Endothelial cell of umbilical vein (primary cell): ENCODE data around the gene TUBB4A. TPM values are rescaled to one million over a fixed set of nuclear protein-coding genes. Genes with fewer than 3 reads are reported as not detected.

Experiments used
- BruUV-seq: library from RNA; stranded (reverse); fragments of 400-500 nt; replicated peaks from 2 replicates; lab custom pipeline; 2021; lab: Mats Ljungman, UMichigan
- CTCF ChIA-PET: fragments of 300-600, 350-600 bp; sonication (Branson Sonifier 250); formaldehyde crosslinking; loops from one replicate; lab custom pipeline; 2021; ENCODE audit warnings: antibody characterized with exemption, inconsistent platforms; lab: Charles Lee
- POLR2A ChIA-PET: fragments of 300-600, 350-600 bp; sonication (Branson Sonifier 250); formaldehyde crosslinking; loops from one replicate; lab custom pipeline; 2021; ENCODE audit warnings: antibody characterized with exemption, inconsistent platforms; lab: Charles Lee
- DNase-seq: peaks from one replicate; pipeline ENCODE4 v3.0.0-alpha.2; 2011; ENCODE audit warnings: low read depth, low spot score
- FAIRE-seq: peaks from 2 replicates; lab custom pipeline; 2011; peaks lifted over from hg19 to GRCh38; lab: Jason Lieb, UNC
- H2AFZ ChIP-seq: 2 replicates; pipeline ENCODE4 v1.6.0; 2012; ENCODE audit warnings: low read depth, low read length, control low read depth, inconsistent platforms
- H3K27ac ChIP-seq: 2 replicates; pipeline ENCODE4 v1.5.1; 2011; ENCODE audit warnings: low read depth, mild to moderate bottlenecking, control low read depth, low read length, moderate library complexity; ENCODE audit not compliant: insufficient read depth
- H3K27me3 ChIP-seq, 2 experiments: 2 replicates each; pipeline versions ENCODE4 v1.6.0 to v1.6.1; 2011; ENCODE audit warnings: low read length in 2 of 2, mixed read lengths in 1 of 2; ENCODE audit not compliant: control insufficient read depth in 2 of 2, insufficient read depth in 2 of 2
- H3K36me3 ChIP-seq, 2 experiments: 2 replicates in 1 of 2; 3 replicates in 1 of 2; pipeline ENCODE4 v1.5.1; 2011; ENCODE audit warnings: low read length in 2 of 2, mild to moderate bottlenecking in 1 of 2, moderate library complexity in 1 of 2; ENCODE audit not compliant: control insufficient read depth in 2 of 2, insufficient read depth in 2 of 2; ENCODE audit errors: extremely low read depth in 1 of 2
- H3K4me1 ChIP-seq: 3 replicates; pipeline ENCODE4 v1.5.1; 2011; ENCODE audit warnings: mild to moderate bottlenecking, low read length; ENCODE audit not compliant: control insufficient read depth, insufficient read depth; ENCODE audit errors: extremely low read depth
- H3K4me2 ChIP-seq: 2 replicates; pipeline ENCODE4 v1.6.1; 2011; ENCODE audit warnings: low read length, control low read depth, mixed read lengths; ENCODE audit not compliant: insufficient read depth
- H3K4me3 ChIP-seq, 3 experiments: fragments of 200-600 bp in 1 of 3; sonication (generic), shearing (Covaris generic) in 1 of 3; replicated peaks in 1 of 3; 2 replicates each; pipeline ENCODE4 v1.5.1; 2011 to 2016; ENCODE audit warnings: control low read depth in 3 of 3, low read length in 3 of 3, mild to moderate bottlenecking in 2 of 3, inconsistent platforms in 1 of 3, low read depth in 1 of 3, moderate library complexity in 1 of 3; ENCODE audit not compliant: insufficient read depth in 1 of 3
- H3K79me2 ChIP-seq: 2 replicates; pipeline ENCODE4 v1.6.0; 2012; ENCODE audit warnings: low read length, inconsistent platforms; ENCODE audit not compliant: control insufficient read depth, insufficient read depth
- H3K9ac ChIP-seq: replicated peaks from 2 replicates; pipeline ENCODE3; 2011; ENCODE audit warnings: low read length, control low read depth; ENCODE audit not compliant: insufficient read depth; ENCODE audit errors: extremely low read depth
- H3K9me1 ChIP-seq: replicated peaks from 3 replicates; pipeline ENCODE4 v1.6.0; 2011; ENCODE audit warnings: mild to moderate bottlenecking, low read length; ENCODE audit not compliant: control insufficient read depth, insufficient read depth; ENCODE audit errors: extremely low read depth
- H3K9me3 ChIP-seq: replicated peaks from 2 replicates; pipeline ENCODE4 v1.5.1; 2012; ENCODE audit warnings: low read length, inconsistent platforms; ENCODE audit not compliant: control insufficient read depth, insufficient read depth
- H4K20me1 ChIP-seq: replicated peaks from 2 replicates; pipeline ENCODE3; 2011; ENCODE audit warnings: mild to moderate bottlenecking, low read length; ENCODE audit not compliant: control insufficient read depth, insufficient read depth; ENCODE audit errors: extremely low read depth
- CTCF ChIP-seq, 2 donors: IDR thresholded peaks; 1 replicate in 1 of 2; 2 replicates in 1 of 2; pipeline ENCODE4 v1.5.1; 2011; ENCODE audit warnings: low read length in 2 of 2, mild to moderate bottlenecking in 2 of 2, moderate library complexity in 2 of 2, control low read depth in 1 of 2, inconsistent platforms in 1 of 2, low read depth in 1 of 2; ENCODE audit not compliant: insufficient read depth in 1 of 2; ENCODE audit errors: extremely low read depth in 1 of 2
- EZH2 ChIP-seq: IDR thresholded peaks from 2 replicates; pipeline ENCODE4 v1.6.1; 2012; ENCODE audit warnings: borderline replicate concordance, low read depth, mild to moderate bottlenecking, moderate library complexity, low read length, inconsistent platforms; ENCODE audit not compliant: severe bottlenecking
- FOS ChIP-seq: IDR thresholded peaks from 2 replicates; pipeline ENCODE4 v1.6.1; 2011; ENCODE audit warnings: mild to moderate bottlenecking, low read length, moderate library complexity, borderline replicate concordance; ENCODE audit not compliant: insufficient read depth
- GATA2 ChIP-seq: IDR thresholded peaks from 2 replicates; pipeline ENCODE4 v1.7.0; 2011; ENCODE audit warnings: low read depth, mild to moderate bottlenecking, moderate library complexity, mixed read lengths, low read length; ENCODE audit not compliant: insufficient read length, insufficient read depth
- JUN ChIP-seq: IDR thresholded peaks from 2 replicates; pipeline ENCODE4 v1.6.1; 2011; ENCODE audit warnings: borderline replicate concordance, low read depth; ENCODE audit not compliant: insufficient read length, insufficient read depth
- MYC ChIP-seq: IDR thresholded peaks from one replicate; pipeline ENCODE4 v1.6.1; 2011; ENCODE audit warnings: mild to moderate bottlenecking, low read depth, low read length
- POLR2A ChIP-seq: IDR thresholded peaks from 2 replicates; pipeline ENCODE4 v1.6.1; 2012; ENCODE audit warnings: low read depth, mild to moderate bottlenecking, control low read depth, low read length
- POLR2AphosphoS5 ChIP-seq: IDR thresholded peaks from 2 replicates; pipeline ENCODE4 v1.6.1; 2012; ENCODE audit warnings: low read depth, mild to moderate bottlenecking, control low read depth, low read length, moderate library complexity; ENCODE audit not compliant: insufficient read depth
- dilution Hi-C: fragments of 300-500 bp; cut with MboI; formaldehyde crosslinking; loops from one replicate; pipeline ENCODE4 v1.15.0; 2019; ENCODE audit warnings: low sequenced_read_pairs; ENCODE audit not compliant: extremely low pct_ligation_motif_present
- intact Hi-C: fragments of 100-400 bp; cut with micrococcal nuclease; formaldehyde crosslinking; loops from one replicate; pipeline ENCODE4 v1.10.0; 2022
- polyA plus RNA-seq, 4 experiments: library from polyadenylated mRNA; depleted of rRNA in 3 of 4; stranded (reverse) in 3 of 4; unstranded in 1 of 4; fragments of >200 nt; gene quantifications; 2 replicates each; pipeline versions ENCODE4 v1.2.1 to v1.2.3, GENCODE V29; 2011 to 2012; ENCODE audit warnings: missing spikeins in 1 of 4
- total RNA-seq: library from RNA; stranded (reverse); gene quantifications from 2 replicates; pipeline ENCODE4 v1.2.3, GENCODE V29; 2021
- TF ChIP-seq, protein P1 (sequence below): IDR thresholded peaks from 2 replicates; pipeline ENCODE4 v1.6.1; 2011; ENCODE audit not compliant: insufficient read depth, insufficient read length

The TUBB4A gene
- total and polyA plus RNA-seq, 2 donors (not counting 3 experiments of a cell fraction or from before 2014, with no cell fraction given), result not detected

DNA sequence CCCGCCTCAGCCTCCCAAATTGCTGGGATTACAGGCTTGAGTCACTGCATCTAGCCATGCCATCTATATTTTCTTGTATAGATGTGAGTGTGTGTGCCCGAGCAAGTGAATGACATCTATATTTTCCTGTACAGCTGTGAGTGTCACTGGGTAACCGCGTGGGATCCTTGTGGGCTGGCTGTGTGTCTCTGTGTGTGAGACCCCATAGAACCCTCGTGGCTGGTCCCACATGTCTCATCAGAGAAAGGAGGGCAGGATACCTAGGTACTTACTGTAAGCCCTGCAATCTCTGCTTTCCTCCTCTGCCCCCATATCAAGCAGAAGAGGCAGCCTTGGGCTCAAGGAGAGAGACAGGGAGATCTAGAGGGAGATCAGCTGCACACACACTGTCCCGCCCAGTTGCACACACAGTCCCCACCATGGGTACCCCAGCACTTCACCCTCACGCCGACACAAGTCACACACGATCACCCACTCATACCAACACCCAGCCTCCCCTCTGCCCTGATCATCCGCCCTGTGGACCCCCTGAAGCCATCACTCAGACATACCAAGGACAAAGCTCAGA lies 21.2 kb downstream of the TUBB4A start:
- CTCF ChIA-PET, result interaction anchor here (0.7 to 2.4 kb wide), 6 partner anchors 9 to 383 kb away, joined by 3 to 7 read pairs (median 4); no protein-coding TSS in a partner anchor
- H3K9ac ChIP-seq, result no peak overlapping the region
- intact Hi-C loops, result no loop called here
- H3K9me3 ChIP-seq, result no peaks in the 10 kb centered on the region
- FAIRE-seq (no peak), DNase-seq (no peak)
- POLR2A ChIA-PET, result no interaction called here
- no peaks in the 10 kb centered on the region for H4K20me1 ChIP-seq
- no peak overlapping the region for H3K27ac ChIP-seq
- no peaks in the 10 kb centered on the region for H3K36me3 ChIP-seq
- H3K4me2 ChIP-seq, result no peak overlapping the region
- H3K27me3 ChIP-seq, result peaks cover 0 to under 1% of the 10 kb centered on the region in 2 experiments
- dilution Hi-C loops, result no loop called here
- H2AFZ ChIP-seq, result no peak overlapping the region
- peaks cover 2% of the 10 kb centered on the region for H3K4me1 ChIP-seq
- no TSS peak for BruUV-seq
- no peak for TF ChIP-seq CTCF (IDR thresholded peaks at IDR 0.05; ENCODE audit: extremely low read depth in 1 of 2, insufficient read depth in 1 of 2, low read depth in 1 of 2, low read length in 2 of 2)
- no peak for TF ChIP-seq POLR2A
- TF ChIP-seq POLR2AphosphoS5, result no peak
- TF ChIP-seq FOS, result no peak
- TF ChIP-seq EZH2, result no peak
- no peak for TF ChIP-seq MYC
- no peak for TF ChIP-seq JUN
- TF ChIP-seq, protein P1, sequence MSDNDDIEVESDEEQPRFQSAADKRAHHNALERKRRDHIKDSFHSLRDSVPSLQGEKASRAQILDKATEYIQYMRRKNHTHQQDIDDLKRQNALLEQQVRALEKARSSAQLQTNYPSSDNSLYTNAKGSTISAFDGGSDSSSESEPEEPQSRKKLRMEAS, result no peak
- no peak for TF ChIP-seq GATA2
- H3K9me1 ChIP-seq, result no peaks in the 10 kb centered on the region
- H3K4me3 ChIP-seq, result no peak overlapping the region
- H3K79me2 ChIP-seq, result no peaks in the 10 kb centered on the region
